Naive thymus-derived CD4-positive, alpha-beta T cell (primary cell): ENCODE data around the gene KLK1. TPM values are rescaled to one million over a fixed set of nuclear protein-coding genes. Genes with fewer than 3 reads are reported as not detected.

ENCODE experiments used
- ATAC-seq: fragments of 150-1000 bp; cut with Tn5 transposase; 2 replicates; pipeline ENCODE4 v1.10.0; 2021; ENCODE audit warnings: mild to moderate bottlenecking, moderate library complexity
- CTCF ChIA-PET: fragments of 350-600 bp; sonication (Branson Sonifier 250); formaldehyde crosslinking; loops from one replicate; lab custom pipeline; 2021; ENCODE audit warnings: antibody characterized with exemption; lab: Charles Lee
- POLR2A ChIA-PET: fragments of 350-600 bp; sonication (Branson Sonifier 250); formaldehyde crosslinking; loops from one replicate; lab custom pipeline; 2021; ENCODE audit warnings: antibody characterized with exemption, inconsistent platforms; lab: Charles Lee
- DNase-seq, 9 donors: peaks; one replicate each; pipeline versions ENCODE4 v3.0.0 to v3.0.0-alpha.2; 2020 to 2022; ENCODE audit warnings: mixed read lengths in 1 of 9
- H3K27ac ChIP-seq: one replicate; pipeline ENCODE4 v1.7.0; 2013; ENCODE audit warnings: mild to moderate bottlenecking, low read depth, low read length, moderate library complexity
- H3K27me3 ChIP-seq, 2 donors: one replicate each; pipeline ENCODE4 v1.7.0; 2013; ENCODE audit warnings: low read length in 2 of 2, mild to moderate bottlenecking in 2 of 2, moderate library complexity in 2 of 2; ENCODE audit not compliant: control insufficient read depth in 2 of 2, insufficient read depth in 2 of 2
- H3K36me3 ChIP-seq, 3 experiments: 1 replicate in 2 of 3; 2 replicates in 1 of 3; pipeline ENCODE4 v1.7.0; 2013; ENCODE audit warnings: low read length in 3 of 3, mild to moderate bottlenecking in 3 of 3, moderate library complexity in 1 of 3; ENCODE audit not compliant: insufficient read depth in 3 of 3, control insufficient read depth in 2 of 3
- H3K4me1 ChIP-seq, 2 donors: one replicate each; pipeline ENCODE4 v1.7.0; 2013; ENCODE audit warnings: low read length in 2 of 2, mild to moderate bottlenecking in 2 of 2, moderate library complexity in 1 of 2; ENCODE audit not compliant: control insufficient read depth in 2 of 2, insufficient read depth in 2 of 2
- H3K4me3 ChIP-seq: 2 replicates; pipeline ENCODE4 v1.7.0; 2013; ENCODE audit warnings: mild to moderate bottlenecking, low read length
- H3K9me3 ChIP-seq, 3 experiments: 1 replicate in 2 of 3; 2 replicates in 1 of 3; pipeline ENCODE4 v1.7.0; 2013; ENCODE audit warnings: low read length in 3 of 3; ENCODE audit not compliant: control insufficient read depth in 2 of 3
- H3K27ac Mint-ChIP-seq, 9 donors: one replicate each; pipeline ENCODE4 v1.8.0; 2020 to 2022; ENCODE audit warnings: mixed read lengths in 9 of 9, mild to moderate bottlenecking in 8 of 9, moderate library complexity in 5 of 9, inconsistent platforms in 2 of 9
- H3K27me3 Mint-ChIP-seq, 5 donors: one replicate each; pipeline ENCODE4 v1.8.0; 2021 to 2022; ENCODE audit warnings: mixed read lengths in 5 of 5, mild to moderate bottlenecking in 1 of 5
- H3K36me3 Mint-ChIP-seq, 5 donors: one replicate each; pipeline ENCODE4 v1.8.0; 2020 to 2022; ENCODE audit warnings: mixed read lengths in 5 of 5, mild to moderate bottlenecking in 3 of 5, inconsistent platforms in 1 of 5
- H3K4me1 Mint-ChIP-seq, 7 donors: one replicate each; pipeline ENCODE4 v1.8.0; 2020 to 2022; ENCODE audit warnings: mixed read lengths in 7 of 7, mild to moderate bottlenecking in 3 of 7, inconsistent platforms in 1 of 7
- H3K4me3 Mint-ChIP-seq, 10 donors: one replicate each; pipeline ENCODE4 v1.8.0; 2020 to 2022; ENCODE audit warnings: mild to moderate bottlenecking in 10 of 10, mixed read lengths in 10 of 10, moderate library complexity in 6 of 10, inconsistent platforms in 2 of 10
- H3K9me3 Mint-ChIP-seq, 11 donors: one replicate each; pipeline ENCODE4 v1.8.0; 2020 to 2022; ENCODE audit warnings: mixed read lengths in 11 of 11, mild to moderate bottlenecking in 4 of 11, inconsistent platforms in 1 of 11, moderate library complexity in 1 of 11
- intact Hi-C, 2 donors: fragments of 100-400 bp; cut with micrococcal nuclease; formaldehyde crosslinking; loops; one replicate each; pipeline ENCODE4 v1.15.1; 2023
- polyA plus RNA-seq, 2 donors: library from polyadenylated mRNA; unstranded; fragments of 300-500 nt; fragmentation: Illumina TruSeq; gene quantifications; one replicate each; pipeline ENCODE4 v1.2.3, GENCODE V29; 2021
- total RNA-seq, 6 experiments: library from RNA in 5 of 6; stranded (reverse) in 5 of 6; gene quantifications; 1 replicate in 5 of 6; 2 replicates in 1 of 6; pipeline ENCODE4 v1.2.3 and lab custom pipeline; 2021 to 2026

Gene KLK1
- total and polyA plus RNA-seq, 7 experiments from 2014 or later: 1.3 TPM; not detected in 6

- Mint-ChIP-seq H3K27ac (no peak overlapping the region), H3K9me3 (peaks cover 0 to 2% (median 0%) of the 10 kb centered on the region in 11 donors), H3K27me3 (peaks cover 49 to 80% (median 74%) of the 10 kb centered on the region in 5 donors), H3K4me1 (peaks cover 21 to 28% (median 28%) of the 10 kb centered on the region in 7 donors), H3K36me3 (peaks cover 0 to 7% (median 4%) of the 10 kb centered on the region in 5 donors), H3K4me3 (peak overlapping the region in 6 of 10 donors; percentile 64 to 81 (median 69))
- ATAC-seq (no peak), DNase-seq (no peak)
- ChIA-PET POLR2A (no interaction called here), CTCF (no interaction called here)
- peaks cover 0 to 14% of the 10 kb centered on the region in 2 donors for H3K27me3 ChIP-seq
- intact Hi-C loops: no loop called here
- H3K9me3 ChIP-seq: no peaks in the 10 kb centered on the region
- no peak overlapping the region for H3K4me3 ChIP-seq
- H3K4me1 ChIP-seq: peaks cover 0 to 4% of the 10 kb centered on the region in 2 donors
- H3K36me3 ChIP-seq: no peaks in the 10 kb centered on the region
- H3K27ac ChIP-seq: no peak overlapping the region
Observed at GRCh38 chr19:50819636-50820035, 4.0 kb downstream of the KLK1 start.

- H3K9me3 ChIP-seq: no peaks in the 10 kb centered on the region
- intact Hi-C loops: loop anchor here in 1 of 2 donors (1.0 kb wide), 1 partner anchor 14 kb away; no protein-coding TSS in a partner anchor
- peaks cover 0 to 2% (median 0%) of the 10 kb centered on the region in 11 donors for H3K9me3 Mint-ChIP-seq
- no peak for DNase-seq
- POLR2A ChIA-PET: no interaction called here
- H3K36me3 Mint-ChIP-seq: peaks cover 0 to 7% (median 4%) of the 10 kb centered on the region in 5 donors
- peaks cover 52 to 84% (median 72%) of the 10 kb centered on the region in 5 donors for H3K27me3 Mint-ChIP-seq
- H3K4me1 ChIP-seq: peaks cover 0 to 4% of the 10 kb centered on the region in 2 donors
- CTCF ChIA-PET: no interaction called here
- ATAC-seq: no peak
- peaks cover 0 to 14% of the 10 kb centered on the region in 2 donors for H3K27me3 ChIP-seq
- no peaks in the 10 kb centered on the region for H3K36me3 ChIP-seq
- peaks cover 21 to 28% (median 28%) of the 10 kb centered on the region in 7 donors for H3K4me1 Mint-ChIP-seq
- no peak overlapping the region for H3K27ac ChIP-seq
- H3K4me3 Mint-ChIP-seq: peak overlapping the region in 9 of 10 donors; percentile 57 to 84 (median 71)
- no peak overlapping the region for H3K4me3 ChIP-seq
- H3K27ac Mint-ChIP-seq: peak overlapping the region in 1 of 9 donors; percentile 74
Observed at GRCh38 chr19:50818859-50819472, 4.6 kb downstream of the KLK1 start.

- DNase-seq (peak in 1 of 9 donors; percentile 81), ATAC-seq (peak; percentile 47)
- peaks cover 0 to 7% (median 4%) of the 10 kb centered on the region in 5 donors for H3K36me3 Mint-ChIP-seq
- peaks cover 52 to 82% (median 69%) of the 10 kb centered on the region in 5 donors for H3K27me3 Mint-ChIP-seq
- POLR2A ChIA-PET: no interaction called here
- peaks cover 0 to 2% (median 0%) of the 10 kb centered on the region in 11 donors for H3K9me3 Mint-ChIP-seq
- no peaks in the 10 kb centered on the region for H3K36me3 ChIP-seq
- peak overlapping the region; percentile 46 for H3K4me3 ChIP-seq
- no peaks in the 10 kb centered on the region for H3K9me3 ChIP-seq
- peaks cover 0 to 4% of the 10 kb centered on the region in 2 donors for H3K4me1 ChIP-seq
- H3K4me3 Mint-ChIP-seq: peak overlapping the region in 9 of 10 donors; percentile 57 to 84 (median 71)
- peaks cover 0 to 14% of the 10 kb centered on the region in 2 donors for H3K27me3 ChIP-seq
- CTCF ChIA-PET: no interaction called here
- H3K27ac ChIP-seq: no peak overlapping the region
- H3K27ac Mint-ChIP-seq: peak overlapping the region in 1 of 9 donors; percentile 50
- intact Hi-C loops: loop anchor here in 1 of 2 donors (1.0 kb wide), 1 partner anchor 13 kb away; no protein-coding TSS in a partner anchor
- H3K4me1 Mint-ChIP-seq: peaks cover 21 to 28% (median 28%) of the 10 kb centered on the region in 7 donors
Observed at GRCh38 chr19:50817941-50818858, 5.4 kb downstream of the KLK1 start.

- Histone ChIP-seq H3K9me3 (no peaks in the 10 kb centered on the region), H3K4me1 (peaks cover 0 to 4% of the 10 kb centered on the region in 2 donors), H3K27ac (no peak overlapping the region), H3K36me3 (no peaks in the 10 kb centered on the region), H3K27me3 (peaks cover 0 to 14% of the 10 kb centered on the region in 2 donors), H3K4me3 (no peak overlapping the region)
- DNase-seq: no peak
- no peak overlapping the region for H3K4me3 Mint-ChIP-seq
- peaks cover 0 to 5% (median 0%) of the 10 kb centered on the region in 11 donors for H3K9me3 Mint-ChIP-seq
- H3K36me3 Mint-ChIP-seq: peaks cover 0 to 4% (median 2%) of the 10 kb centered on the region in 5 donors
- intact Hi-C loops: no loop called here
- ChIA-PET CTCF (no interaction called here), POLR2A (no interaction called here)
- ATAC-seq: no peak
- H3K27me3 Mint-ChIP-seq: peaks cover 36 to 60% (median 45%) of the 10 kb centered on the region in 5 donors
- H3K4me1 Mint-ChIP-seq: peaks cover 15 to 21% (median 18%) of the 10 kb centered on the region in 7 donors
- H3K27ac Mint-ChIP-seq: no peak overlapping the region
Observed at GRCh38 chr19:50815439-50815838, 8.1 kb downstream of the KLK1 start.

GRCh38 chr19:50814883-50815282, 8.7 kb downstream of the KLK1 start:
- POLR2A ChIA-PET: no interaction called here
- Histone ChIP-seq H3K27ac (no peak overlapping the region), H3K4me3 (no peak overlapping the region), H3K36me3 (no peaks in the 10 kb centered on the region), H3K4me1 (peaks cover 0 to 4% of the 10 kb centered on the region in 2 donors), H3K9me3 (no peaks in the 10 kb centered on the region), H3K27me3 (peaks cover 0 to 13% of the 10 kb centered on the region in 2 donors)
- DNase-seq: no peak
- no peak overlapping the region for H3K27ac Mint-ChIP-seq
- peaks cover 0 to 4% (median 0%) of the 10 kb centered on the region in 5 donors for H3K36me3 Mint-ChIP-seq
- peaks cover 0 to 5% (median 0%) of the 10 kb centered on the region in 11 donors for H3K9me3 Mint-ChIP-seq
- CTCF ChIA-PET: no interaction called here
- peaks cover 31 to 54% (median 39%) of the 10 kb centered on the region in 5 donors for H3K27me3 Mint-ChIP-seq
- H3K4me1 Mint-ChIP-seq: peaks cover 9 to 18% (median 13%) of the 10 kb centered on the region in 7 donors
- intact Hi-C loops: no loop called here
- no peak overlapping the region for H3K4me3 Mint-ChIP-seq
- no peak for ATAC-seq

GRCh38 chr19:50812474-50812873, 11.1 kb downstream of the KLK1 start:
- no peaks in the 10 kb centered on the region for H3K27me3 ChIP-seq
- no peak for DNase-seq
- ChIA-PET CTCF (interaction anchor here (1.0 kb wide), 1 partner anchor 447 kb away, joined by 3 read pairs; the partner anchor contains the start of gene NAPSA), POLR2A (no interaction called here)
- no peaks in the 10 kb centered on the region for H3K9me3 ChIP-seq
- no peaks in the 10 kb centered on the region for H3K4me1 ChIP-seq
- H3K4me1 Mint-ChIP-seq: peaks cover 0 to 6% (median under 1%) of the 10 kb centered on the region in 7 donors
- no peak for ATAC-seq
- H3K36me3 ChIP-seq: no peaks in the 10 kb centered on the region
- H3K36me3 Mint-ChIP-seq: peaks cover 0 to 4% (median 0%) of the 10 kb centered on the region in 5 donors
- H3K9me3 Mint-ChIP-seq: peaks cover 0 to 3% (median 0%) of the 10 kb centered on the region in 11 donors
- H3K4me3 ChIP-seq: no peak overlapping the region
- peak overlapping the region in 1 of 9 donors; percentile 72 for H3K27ac Mint-ChIP-seq
- peaks cover 16 to 34% (median 21%) of the 10 kb centered on the region in 5 donors for H3K27me3 Mint-ChIP-seq
- intact Hi-C loops: no loop called here
- no peak overlapping the region for H3K4me3 Mint-ChIP-seq
- no peak overlapping the region for H3K27ac ChIP-seq
